Neuronal stem cell (in vitro differentiated cells): ENCODE measurements around the gene ZNF132.

Experiments
- DNase-seq: peaks from one replicate; pipeline ENCODE4 v3.0.0-alpha.2; 2013; ENCODE audit warnings: low spot score
- H2AFZ ChIP-seq: one replicate; pipeline ENCODE4 v1.6.1; 2013; ENCODE audit warnings: mild to moderate bottlenecking, low read length, inconsistent platforms
- H2AK5ac ChIP-seq: 2 replicates; pipeline ENCODE4 v1.6.1; 2013; ENCODE audit warnings: low read depth, mild to moderate bottlenecking, inconsistent platforms, low read length, moderate library complexity, mixed read lengths
- H2BK120ac ChIP-seq: 2 replicates; pipeline ENCODE4 v1.6.1; 2013; ENCODE audit warnings: low read depth, mild to moderate bottlenecking, inconsistent platforms, low read length, moderate library complexity, mixed read lengths
- H2BK12ac ChIP-seq: one replicate; pipeline ENCODE4 v1.6.1; 2013; ENCODE audit warnings: low read length, inconsistent platforms
- H2BK15ac ChIP-seq: 2 replicates; pipeline ENCODE4 v1.6.1; 2013; ENCODE audit warnings: mild to moderate bottlenecking, low read length, inconsistent platforms, mixed read lengths
- H2BK5ac ChIP-seq: one replicate; pipeline ENCODE4 v1.6.1; 2013; ENCODE audit warnings: inconsistent platforms, mild to moderate bottlenecking, low read length, moderate library complexity
- H3K14ac ChIP-seq: one replicate; pipeline ENCODE4 v1.6.1; 2013; ENCODE audit warnings: low read length, inconsistent platforms
- H3K18ac ChIP-seq: 2 replicates; pipeline ENCODE4 v1.6.1; 2013; ENCODE audit warnings: low read length, inconsistent platforms
- H3K23ac ChIP-seq: 2 replicates; pipeline ENCODE4 v1.6.1; 2013; ENCODE audit warnings: low read depth, mild to moderate bottlenecking, mixed read lengths, low read length, inconsistent platforms; ENCODE audit not compliant: poor library complexity
- H3K27ac ChIP-seq: replicated peaks from 3 replicates; pipeline ENCODE4 v1.5.1; 2013; ENCODE audit warnings: low read length, inconsistent platforms
- H3K27me3 ChIP-seq, 3 experiments: 2 replicates each; pipeline ENCODE4 v1.6.1; 2013; ENCODE audit warnings: low read length in 3 of 3, mild to moderate bottlenecking in 2 of 3, inconsistent platforms in 1 of 3, low read depth in 1 of 3, mixed read lengths in 1 of 3, moderate library complexity in 1 of 3; ENCODE audit not compliant: control insufficient read depth in 3 of 3, insufficient read depth in 3 of 3
- H3K36me3 ChIP-seq, 2 donors: replicated peaks in 1 of 2; 2 replicates each; pipeline ENCODE4 v1.6.1; 2013; ENCODE audit warnings: low read length in 2 of 2; ENCODE audit not compliant: control insufficient read depth in 2 of 2, insufficient read depth in 2 of 2
- H3K4ac ChIP-seq: 2 replicates; pipeline ENCODE4 v1.6.1; 2013; ENCODE audit warnings: inconsistent platforms, mild to moderate bottlenecking, low read length, moderate library complexity
- H3K4me1 ChIP-seq, 2 donors: 1 replicate in 1 of 2; 2 replicates in 1 of 2; pipeline ENCODE4 v1.6.1; 2013; ENCODE audit warnings: low read length in 2 of 2, low read depth in 1 of 2; ENCODE audit not compliant: control insufficient read depth in 2 of 2, insufficient read depth in 1 of 2
- H3K4me2 ChIP-seq: one replicate; pipeline ENCODE4 v1.6.1; 2013; ENCODE audit warnings: mild to moderate bottlenecking, low read length, inconsistent platforms; ENCODE audit not compliant: insufficient read depth, poor library complexity, severe bottlenecking
- H3K4me3 ChIP-seq, 2 donors: 2 replicates each; pipeline ENCODE4 v1.5.1; 2013; ENCODE audit warnings: low read length in 2 of 2, mild to moderate bottlenecking in 2 of 2, inconsistent platforms in 1 of 2, moderate library complexity in 1 of 2
- H3K79me1 ChIP-seq: one replicate; pipeline ENCODE4 v1.6.1; 2013; ENCODE audit warnings: low read depth, mild to moderate bottlenecking, inconsistent platforms, low read length, moderate library complexity
- H3K9ac ChIP-seq: one replicate; pipeline ENCODE4 v1.6.1; 2013; ENCODE audit warnings: mild to moderate bottlenecking, low read depth, low read length, inconsistent platforms; ENCODE audit not compliant: poor library complexity
- H3K9me3 ChIP-seq, 2 donors: replicated peaks in 1 of 2; 2 replicates each; pipeline versions ENCODE3 to v1.6.1; 2013; ENCODE audit warnings: low read length in 2 of 2, mild to moderate bottlenecking in 2 of 2, inconsistent platforms in 1 of 2, low read depth in 1 of 2, mixed read lengths in 1 of 2, moderate library complexity in 1 of 2; ENCODE audit not compliant: control insufficient read depth in 2 of 2, insufficient read depth in 1 of 2
- H4K8ac ChIP-seq: one replicate; pipeline ENCODE4 v1.6.1; 2013; ENCODE audit warnings: low read depth, mild to moderate bottlenecking, inconsistent platforms, low read length, moderate library complexity
- H4K91ac ChIP-seq: one replicate; pipeline ENCODE4 v1.6.1; 2013; ENCODE audit warnings: low read length, low read depth, mild to moderate bottlenecking, inconsistent platforms; ENCODE audit not compliant: poor library complexity
- WGBS, 2 donors: extraction: QIAGEN DNeasy Blood & Tissue Kit; methylation state at CpG; one replicate each; pipeline ENCODE4 v1.1.7; 2013; ENCODE audit warnings: missing lambda C conversion rate in 2 of 2, mixed read lengths in 1 of 2; ENCODE audit not compliant: insufficient read length in 2 of 2, insufficient replicate concordance in 1 of 2; ENCODE audit errors: extremely low coverage in 2 of 2; 5-methylcytosine and 5-hydroxymethylcytosine counted together

The ZNF132 gene

GRCh38 chr19:58480831-58481230, 40.9 kb upstream of the ZNF132 start:
- H2BK5ac ChIP-seq, result no peak overlapping the region
- H3K18ac ChIP-seq, result no peak overlapping the region
- no peak overlapping the region for H3K27ac ChIP-seq
- WGBS, 2 donors, result no CpG with 5 or more reads among the region's 2 CpGs
- no peak overlapping the region for H2AFZ ChIP-seq
- H3K4me2 ChIP-seq, result no peak overlapping the region
- H2AK5ac ChIP-seq, result no peak overlapping the region
- no peak overlapping the region for H2BK12ac ChIP-seq
- H3K4me3 ChIP-seq, result no peak overlapping the region
- peaks cover 3 to 10% of the 10 kb centered on the region in 2 donors for H3K4me1 ChIP-seq
- no peak overlapping the region for H4K91ac ChIP-seq
- no peak overlapping the region for H3K4ac ChIP-seq
- H3K27me3 ChIP-seq, result no peaks in the 10 kb centered on the region
- H2BK120ac ChIP-seq, result no peak overlapping the region
- no peak overlapping the region for H3K23ac ChIP-seq
- H3K14ac ChIP-seq, result no peak overlapping the region
- H3K9ac ChIP-seq, result no peak overlapping the region
- H4K8ac ChIP-seq, result no peak overlapping the region
- no peak for DNase-seq
- peaks cover 2% of the 10 kb centered on the region for H3K79me1 ChIP-seq
- no peak overlapping the region for H2BK15ac ChIP-seq
- peaks cover 11 to 39% of the 10 kb centered on the region in 2 donors for H3K36me3 ChIP-seq
- H3K9me3 ChIP-seq, result no peaks in the 10 kb centered on the region

- H2BK120ac ChIP-seq, result no peak overlapping the region
- no peak overlapping the region for H2AK5ac ChIP-seq
- no peak for DNase-seq
- no peak overlapping the region for H3K27ac ChIP-seq
- H2BK15ac ChIP-seq, result no peak overlapping the region
- no peak overlapping the region for H3K4me3 ChIP-seq
- H2BK12ac ChIP-seq, result no peak overlapping the region
- no peak overlapping the region for H4K91ac ChIP-seq
- no peak overlapping the region for H3K23ac ChIP-seq
- WGBS, 2 donors, result no CpG with 5 or more reads among the region's 20 CpGs
- H3K14ac ChIP-seq, result no peak overlapping the region
- no peak overlapping the region for H3K4me2 ChIP-seq
- H3K27me3 ChIP-seq, result no peaks in the 10 kb centered on the region
- H3K18ac ChIP-seq, result no peak overlapping the region
- peaks cover 3 to 10% of the 10 kb centered on the region in 2 donors for H3K4me1 ChIP-seq
- peaks cover 11 to 39% of the 10 kb centered on the region in 2 donors for H3K36me3 ChIP-seq
- H3K9ac ChIP-seq, result no peak overlapping the region
- H3K4ac ChIP-seq, result no peak overlapping the region
- peaks cover 2% of the 10 kb centered on the region for H3K79me1 ChIP-seq
- H2BK5ac ChIP-seq, result no peak overlapping the region
- no peak overlapping the region for H4K8ac ChIP-seq
- H3K9me3 ChIP-seq, result no peaks in the 10 kb centered on the region
- H2AFZ ChIP-seq, result no peak overlapping the region
These were observed 40.5 kb upstream of the ZNF132 start for GRCh38 chr19:58480481-58480830.

- peaks cover 2% of the 10 kb centered on the region for H3K79me1 ChIP-seq
- H3K36me3 ChIP-seq, result peaks cover 11 to 39% of the 10 kb centered on the region in 2 donors
- peaks cover 6 to 14% of the 10 kb centered on the region in 2 donors for H3K4me1 ChIP-seq
- no peaks in the 10 kb centered on the region for H3K27me3 ChIP-seq
- H4K8ac ChIP-seq, result no peak overlapping the region
- H3K4me2 ChIP-seq, result no peak overlapping the region
- no peak overlapping the region for H2AK5ac ChIP-seq
- H3K14ac ChIP-seq, result no peak overlapping the region
- no peak overlapping the region for H3K4me3 ChIP-seq
- no peak overlapping the region for H3K4ac ChIP-seq
- no peak overlapping the region for H2AFZ ChIP-seq
- no peak for DNase-seq
- H2BK120ac ChIP-seq, result no peak overlapping the region
- no peak overlapping the region for H2BK12ac ChIP-seq
- no peak overlapping the region for H3K9ac ChIP-seq
- no peak overlapping the region for H3K23ac ChIP-seq
- no peak overlapping the region for H3K18ac ChIP-seq
- no peaks in the 10 kb centered on the region for H3K9me3 ChIP-seq
- no peak overlapping the region for H3K27ac ChIP-seq
- peak overlapping the region; percentile 10 for H2BK5ac ChIP-seq
- H4K91ac ChIP-seq, result no peak overlapping the region
- no CpG with 5 or more reads among the region's 28 CpGs for WGBS, 2 donors
- no peak overlapping the region for H2BK15ac ChIP-seq
These were observed 40.0 kb upstream of the ZNF132 start for GRCh38 chr19:58479736-58480480.

GRCh38 chr19:58479303-58479702, 39.4 kb upstream of the ZNF132 start:
- Histone ChIP-seq H3K4ac (no peak overlapping the region), H3K4me3 (no peak overlapping the region), H3K14ac (no peak overlapping the region), H2BK15ac (no peak overlapping the region), H3K4me1 (peaks cover 6 to 15% of the 10 kb centered on the region in 2 donors), H3K18ac (no peak overlapping the region), H2BK120ac (no peak overlapping the region), H2AFZ (no peak overlapping the region), H3K9me3 (no peaks in the 10 kb centered on the region), H3K79me1 (peaks cover 2% of the 10 kb centered on the region), H3K27ac (no peak overlapping the region), H3K9ac (no peak overlapping the region), H3K36me3 (peaks cover 11 to 39% of the 10 kb centered on the region in 2 donors), H2AK5ac (no peak overlapping the region), H2BK12ac (no peak overlapping the region), H3K4me2 (no peak overlapping the region), H4K8ac (no peak overlapping the region), H3K27me3 (no peaks in the 10 kb centered on the region), H3K23ac (no peak overlapping the region), H2BK5ac (no peak overlapping the region), H4K91ac (no peak overlapping the region)
- no CpG with 5 or more reads among the region's 7 CpGs for WGBS, 2 donors
- no peak for DNase-seq
